Tibial nerve (tissue), 4 donors: ENCODE data around the gene DNAJC25. TPM values are rescaled to one million over a fixed set of nuclear protein-coding genes. Genes with fewer than 3 reads are reported as not detected.
"Not testable (repeated sequence)": the region's sequence is repeated elsewhere in the genome, so short reads cannot be mapped to it uniquely, and the experiment has no call there.

Source experiments
- DNase-seq, 2 donors: peaks; one replicate each; pipeline ENCODE4 v3.0.0-alpha.2; 2019; ENCODE audit warnings: low spot score in 2 of 2
- H3K27ac ChIP-seq, 4 donors: fragments of 200-600 bp; sonication (generic) in 3 of 4; one replicate each; pipeline ENCODE4 v1.5.1; 2017 to 2019; ENCODE audit warnings: mild to moderate bottlenecking in 1 of 4
- H3K27me3 ChIP-seq, 2 donors: fragments of 200-600 bp; sonication (generic) in 1 of 2; one replicate each; pipeline versions ENCODE4 v1.5.1 to v1.6.0; 2017 to 2019
- H3K36me3 ChIP-seq, 3 donors: fragments of 200-600 bp; sonication (generic); one replicate each; pipeline ENCODE4 v1.5.1; 2018 to 2019
- H3K4me1 ChIP-seq, 4 donors: fragments of 200-600 bp; sonication (generic) in 3 of 4; one replicate each; pipeline ENCODE4 v1.5.1; 2017 to 2019
- H3K4me3 ChIP-seq, 4 donors: fragments of 200-600 bp; sonication (generic) in 3 of 4; one replicate each; pipeline ENCODE4 v1.5.1; 2017 to 2019; ENCODE audit warnings: mild to moderate bottlenecking in 1 of 4, moderate library complexity in 1 of 4
- H3K9me3 ChIP-seq, 4 donors: fragments of 200-600 bp; sonication (generic) in 3 of 4; one replicate each; pipeline ENCODE4 v1.5.1; 2017 to 2019
- CTCF ChIP-seq, 5 experiments: fragments of 200-600 bp in 3 of 5; fragments of 450-650 bp in 2 of 5; sonication (generic) in 3 of 5; IDR thresholded peaks; one replicate each; pipeline ENCODE4 v1.5.1; 2016 to 2019; ENCODE audit warnings: antibody characterized with exemption in 5 of 5, mild to moderate bottlenecking in 3 of 5, moderate library complexity in 2 of 5
- EP300 ChIP-seq, 2 donors: sonication (generic); formaldehyde crosslinking; IDR thresholded peaks; one replicate each; pipeline ENCODE4 v1.6.1; 2017; ENCODE audit warnings: antibody characterized with exemption in 2 of 2, mild to moderate bottlenecking in 1 of 2
- POLR2A ChIP-seq, 2 donors: fragments of 450-650 bp; IDR thresholded peaks; one replicate each; pipeline ENCODE4 v1.6.1; 2017; ENCODE audit warnings: antibody characterized with exemption in 2 of 2, mild to moderate bottlenecking in 2 of 2, moderate library complexity in 2 of 2
- WGBS, 2 donors: methylation state at CpG; one replicate each; pipeline ENCODE4 v1.1.5; 2018; 5-methylcytosine and 5-hydroxymethylcytosine counted together
- total RNA-seq, 4 donors: library from RNA; depleted of rRNA; stranded (reverse); fragments of >200 nt; gene quantifications; one replicate each; pipeline ENCODE4 v1.1.0, GENCODE V29; 2016

Gene DNAJC25
- total RNA-seq, 4 donors from 2014 or later = 9.9 to 14.7 (median 12.6) TPM

DNA sequence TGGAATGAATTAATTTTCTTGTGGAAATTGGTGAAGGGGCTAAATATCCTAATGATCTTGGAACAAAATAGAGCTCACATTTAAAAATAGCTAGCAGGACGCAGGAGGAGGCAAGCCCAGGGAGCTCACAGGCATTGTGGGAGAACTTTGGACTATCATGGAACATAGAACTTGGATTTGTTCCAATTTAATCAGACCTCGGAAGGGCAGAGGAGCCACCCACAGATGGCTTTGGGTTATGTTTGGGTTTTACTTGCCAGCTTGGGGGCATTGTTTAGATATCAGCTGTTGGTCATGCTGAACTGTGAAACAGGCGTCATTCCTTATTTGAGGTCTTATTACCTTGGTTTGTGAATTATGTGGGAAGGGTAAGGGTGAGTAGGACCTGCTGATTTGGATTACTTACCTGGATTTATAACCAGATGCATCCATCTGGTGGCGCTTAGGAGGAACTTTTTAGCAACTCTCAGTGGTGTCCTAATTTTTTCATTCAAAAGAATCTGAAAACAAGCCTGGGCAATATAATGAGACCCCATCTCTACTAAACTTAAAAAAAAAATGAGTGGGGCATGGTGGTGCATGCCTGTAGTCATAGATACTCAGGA lies 17.6 kb upstream of the DNAJC25 start:
- Histone ChIP-seq H3K36me3 (no peaks in the 10 kb centered on the region), H3K27ac (no peak overlapping the region), H3K27me3 (peaks cover 0 to 17% of the 10 kb centered on the region in 2 donors), H3K4me3 (no peak overlapping the region), H3K9me3 (no peaks in the 10 kb centered on the region), H3K4me1 (no peaks in the 10 kb centered on the region)
- TF ChIP-seq POLR2A (IDR thresholded peaks at IDR 0.05) = no peak
- TF ChIP-seq CTCF (IDR thresholded peaks at IDR 0.05) = no peak
- TF ChIP-seq EP300 (IDR thresholded peaks at IDR 0.05) = no peak
- DNase-seq = no peak
- 40 to 43% methylated on average over 4 of the region's 4 CpGs for WGBS, 2 donors

GRCh38 chr9:111615928-111616327 lies 15.2 kb upstream of the DNAJC25 start:
- no peak for DNase-seq

DNA sequence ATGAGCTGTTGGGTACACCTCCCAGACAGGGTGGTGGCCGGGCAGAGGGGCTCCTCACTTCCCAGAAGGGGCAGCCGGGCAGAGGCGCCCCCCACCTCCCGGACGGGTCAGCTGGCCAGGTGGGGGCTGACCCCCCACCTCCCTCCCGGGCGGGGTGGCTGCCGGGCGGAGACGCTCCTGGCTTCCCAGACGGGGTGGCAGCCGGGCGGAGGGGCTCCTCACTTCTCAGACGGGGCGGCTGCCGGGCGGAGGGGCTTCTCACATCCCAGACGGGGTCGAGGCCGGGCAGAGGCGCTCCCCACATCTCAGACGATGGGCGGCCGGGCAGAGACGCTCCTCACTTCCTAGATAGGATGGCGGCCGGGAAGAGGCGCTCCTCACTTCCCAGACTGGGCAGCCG lies 13.8 kb upstream of the DNAJC25 start:
- not testable (repeated sequence) for H3K27me3 ChIP-seq, H3K9me3 ChIP-seq, H3K4me1 ChIP-seq, H3K36me3 ChIP-seq, H3K27ac ChIP-seq, H3K4me3 ChIP-seq, DNase-seq
- WGBS, 2 donors = 85 to 96% methylated on average over 5 to 19 of the region's 29 CpGs

More at GRCh38 chr9:111615928-111616327, 15.2 kb upstream of the DNAJC25 start:
- no peaks in the 10 kb centered on the region for H3K4me1 ChIP-seq
- no peaks in the 10 kb centered on the region for H3K36me3 ChIP-seq
- no peak overlapping the region for H3K27ac ChIP-seq
- no peaks in the 10 kb centered on the region for H3K9me3 ChIP-seq
- H3K27me3 ChIP-seq = peaks cover 0 to 6% of the 10 kb centered on the region in 2 donors
- no peak for TF ChIP-seq CTCF (IDR thresholded peaks at IDR 0.05)
- TF ChIP-seq POLR2A (IDR thresholded peaks at IDR 0.05) = no peak
- 47 to 54% methylated on average over 3 of the region's 3 CpGs for WGBS, 2 donors
- H3K4me3 ChIP-seq = no peak overlapping the region

DNA sequence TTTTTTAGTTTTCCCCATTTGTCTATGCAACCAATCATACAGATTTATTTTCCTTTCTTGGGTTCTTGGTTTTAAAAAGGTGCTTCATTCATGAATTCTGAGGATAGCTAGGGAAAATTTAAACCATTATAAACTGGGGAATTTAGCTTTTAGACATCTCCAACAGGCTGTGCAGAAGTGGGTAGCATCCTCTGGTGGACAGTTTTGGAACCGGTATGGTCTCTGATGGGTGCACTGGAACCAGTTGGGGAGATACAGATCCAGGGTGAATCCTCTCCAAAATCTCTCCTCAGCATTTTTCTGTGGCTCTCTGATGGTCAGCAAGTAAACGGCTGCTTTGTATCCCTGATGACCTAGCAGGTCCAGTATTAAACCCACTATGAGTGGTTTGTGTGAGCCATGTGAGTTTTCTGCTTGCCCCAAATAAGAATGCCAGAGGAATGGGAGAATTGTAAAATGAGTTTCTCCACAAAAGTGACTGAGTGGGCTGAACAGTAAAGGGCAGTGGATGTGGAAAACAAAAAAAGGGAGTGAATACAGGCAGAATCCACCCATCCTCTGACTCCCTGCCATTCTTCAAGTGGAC lies 9.1 kb upstream of the DNAJC25 start:
- H3K27ac ChIP-seq = peak overlapping the region in 2 of 4 donors; percentile 32 to 72
- no peaks in the 10 kb centered on the region for H3K27me3 ChIP-seq
- no peak overlapping the region for H3K4me3 ChIP-seq
- WGBS, 2 donors = 18 to 32% methylated on average over 2 of the region's 2 CpGs
- no peaks in the 10 kb centered on the region for H3K9me3 ChIP-seq
- H3K4me1 ChIP-seq = peaks cover 0 to 12% (median 2%) of the 10 kb centered on the region in 4 donors
- TF ChIP-seq CTCF (IDR thresholded peaks at IDR 0.05) (peak; percentile 51 to 89 (median 74)), POLR2A (IDR thresholded peaks at IDR 0.05) (no peak), EP300 (IDR thresholded peaks at IDR 0.05) (no peak)
- DNase-seq = peak in 1 of 2 donors; percentile 47
- no peaks in the 10 kb centered on the region for H3K36me3 ChIP-seq

- 55 to 56% methylated on average over 3 of the region's 3 CpGs for WGBS, 2 donors
- Histone ChIP-seq H3K4me1 (peaks cover 0 to 12% (median 2%) of the 10 kb centered on the region in 4 donors), H3K36me3 (no peaks in the 10 kb centered on the region), H3K4me3 (no peak overlapping the region), H3K9me3 (no peaks in the 10 kb centered on the region), H3K27me3 (no peaks in the 10 kb centered on the region), H3K27ac (peak overlapping the region in 2 of 4 donors; percentile 32 to 72)
- peak in 1 of 2 donors; percentile 40 for DNase-seq
- peak in 1 of 2 donors; percentile 62 for TF ChIP-seq EP300 (IDR thresholded peaks at IDR 0.05)
- no peak for TF ChIP-seq POLR2A (IDR thresholded peaks at IDR 0.05)
Measured at GRCh38 chr9:111622626-111623025, 8.5 kb upstream of the DNAJC25 start.

DNA sequence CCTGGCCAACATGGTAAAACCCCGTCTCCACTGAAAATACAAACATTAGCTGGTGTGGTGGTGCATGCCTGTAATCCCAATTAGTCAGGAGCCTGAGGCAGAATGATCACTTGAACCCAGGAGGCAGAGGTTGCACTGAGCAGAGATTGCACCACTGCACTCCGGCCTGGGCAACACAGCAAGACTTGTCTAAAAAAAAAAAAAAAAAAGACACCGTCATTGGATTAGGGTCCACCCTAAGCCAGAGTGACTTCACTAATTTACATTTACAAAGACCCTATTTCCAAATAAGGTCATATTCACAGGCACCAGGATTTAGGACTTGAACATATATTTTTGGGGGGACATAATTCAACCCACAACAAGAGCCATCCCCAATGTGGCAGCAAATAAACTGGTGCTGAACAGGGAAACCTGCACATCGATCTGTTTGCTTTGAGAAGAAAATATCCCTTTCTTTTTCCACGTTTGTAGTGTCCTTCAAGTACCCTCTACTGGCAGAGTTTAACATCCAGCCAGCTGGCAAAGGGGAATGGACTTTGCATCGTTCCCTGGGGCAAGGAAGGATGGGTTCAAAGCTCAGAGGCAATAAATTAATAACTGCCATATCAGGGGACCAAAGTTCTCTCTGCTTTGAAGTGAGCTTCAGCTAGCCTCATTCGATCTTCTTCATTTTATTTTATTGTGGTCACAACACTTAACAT lies 3.7 kb upstream of the DNAJC25 start:
- peaks cover 0 to 16% (median 6%) of the 10 kb centered on the region in 4 donors for H3K4me1 ChIP-seq
- no peak overlapping the region for H3K27ac ChIP-seq
- DNase-seq = no peak
- WGBS, 2 donors = 60 to 62% methylated on average over 7 of the region's 7 CpGs
- H3K9me3 ChIP-seq = no peaks in the 10 kb centered on the region
- no peak overlapping the region for H3K4me3 ChIP-seq
- no peaks in the 10 kb centered on the region for H3K27me3 ChIP-seq
- no peak for TF ChIP-seq CTCF (IDR thresholded peaks at IDR 0.05)
- TF ChIP-seq EP300 (IDR thresholded peaks at IDR 0.05) = no peak
- TF ChIP-seq POLR2A (IDR thresholded peaks at IDR 0.05) = no peak
- no peaks in the 10 kb centered on the region for H3K36me3 ChIP-seq
